Smooth muscle cell (in vitro differentiated cells): ENCODE data around the gene TMIGD2. TPM values are rescaled to one million over a fixed set of nuclear protein-coding genes. Genes with fewer than 3 reads are reported as not detected.

Source experiments
- DNase-seq: peaks from one replicate; lab custom pipeline; 2025; ENCODE audit not compliant: unreplicated experiment; lab: John Stamatoyannopoulos, UW
- H2AFZ ChIP-seq: fragments of 200-600 bp; sonication (generic); 2 replicates; pipeline ENCODE4 v1.6.0; 2016; ENCODE audit warnings: antibody characterized with exemption, low read depth, mild to moderate bottlenecking
- H3F3A ChIP-seq: fragments of 200-600 bp; sonication (generic); 2 replicates; pipeline ENCODE4 v1.6.0; 2017; ENCODE audit warnings: antibody characterized with exemption, low read depth
- H3K27ac ChIP-seq: fragments of 200-600 bp; sonication (generic); 2 replicates; pipeline ENCODE4 v1.5.1; 2016; ENCODE audit warnings: low read depth, mild to moderate bottlenecking
- H3K27me3 ChIP-seq: fragments of 200-600 bp; sonication (generic); 2 replicates; pipeline ENCODE4 v1.6.1; 2016; ENCODE audit warnings: low read depth, mild to moderate bottlenecking
- H3K36me3 ChIP-seq: fragments of 200-600 bp; sonication (generic); 2 replicates; pipeline ENCODE4 v1.5.1; 2016; ENCODE audit warnings: low read depth
- H3K4me1 ChIP-seq: fragments of 200-600 bp; sonication (generic); 2 replicates; pipeline ENCODE4 v1.5.1; 2016; ENCODE audit warnings: low read depth
- H3K4me2 ChIP-seq: fragments of 200-600 bp; sonication (generic); 2 replicates; pipeline ENCODE4 v1.6.0; 2016; ENCODE audit warnings: mild to moderate bottlenecking
- H3K4me3 ChIP-seq: fragments of 200-600 bp; sonication (generic); 2 replicates; pipeline ENCODE4 v1.5.1; 2016; ENCODE audit warnings: mild to moderate bottlenecking
- H3K79me2 ChIP-seq: fragments of 200-600 bp; sonication (generic); 2 replicates; pipeline ENCODE4 v1.6.0; 2016; ENCODE audit warnings: low read depth, mild to moderate bottlenecking
- H3K9ac ChIP-seq: fragments of 200-600 bp; sonication (generic); 2 replicates; pipeline ENCODE4 v1.6.0; 2016; ENCODE audit warnings: low read depth
- H3K9me3 ChIP-seq: fragments of 200-600 bp; sonication (generic); replicated peaks from 2 replicates; pipeline ENCODE4 v1.5.1; 2016; ENCODE audit warnings: low read depth
- H4K20me1 ChIP-seq: fragments of 200-600 bp; sonication (generic); 2 replicates; pipeline ENCODE4 v1.6.0; 2016; ENCODE audit warnings: low read depth
- WGBS: methylation state at CpG from one replicate; pipeline ENCODE4 v1.1.7; 2016; ENCODE audit warnings: low lambda C conversion rate; 5-methylcytosine and 5-hydroxymethylcytosine counted together
- polyA plus RNA-seq: library from polyadenylated mRNA; unstranded; fragments of >200 nt; fragmentation: Nextera tagmentation; extraction: Ambion mirVana; gene quantifications from 2 replicates; pipeline ENCODE4 v1.2.1, GENCODE V29; 2016
- total RNA-seq: library from RNA; depleted of rRNA; stranded (reverse); fragments of >200 nt; gene quantifications from 2 replicates; pipeline ENCODE4 v1.2.3, GENCODE V29; 2014
- TF ChIP-seq, protein P1 (sequence below): fragments of 200-600 bp; sonication (generic); IDR thresholded peaks from 2 replicates; pipeline ENCODE4 v1.5.1; 2017; ENCODE audit warnings: borderline replicate concordance, mild to moderate bottlenecking, antibody characterized with exemption; ENCODE audit not compliant: insufficient read depth, poor library complexity, severe bottlenecking

Gene TMIGD2
- total and polyA plus RNA-seq, 2 experiments from 2014 or later: not detected

DNA sequence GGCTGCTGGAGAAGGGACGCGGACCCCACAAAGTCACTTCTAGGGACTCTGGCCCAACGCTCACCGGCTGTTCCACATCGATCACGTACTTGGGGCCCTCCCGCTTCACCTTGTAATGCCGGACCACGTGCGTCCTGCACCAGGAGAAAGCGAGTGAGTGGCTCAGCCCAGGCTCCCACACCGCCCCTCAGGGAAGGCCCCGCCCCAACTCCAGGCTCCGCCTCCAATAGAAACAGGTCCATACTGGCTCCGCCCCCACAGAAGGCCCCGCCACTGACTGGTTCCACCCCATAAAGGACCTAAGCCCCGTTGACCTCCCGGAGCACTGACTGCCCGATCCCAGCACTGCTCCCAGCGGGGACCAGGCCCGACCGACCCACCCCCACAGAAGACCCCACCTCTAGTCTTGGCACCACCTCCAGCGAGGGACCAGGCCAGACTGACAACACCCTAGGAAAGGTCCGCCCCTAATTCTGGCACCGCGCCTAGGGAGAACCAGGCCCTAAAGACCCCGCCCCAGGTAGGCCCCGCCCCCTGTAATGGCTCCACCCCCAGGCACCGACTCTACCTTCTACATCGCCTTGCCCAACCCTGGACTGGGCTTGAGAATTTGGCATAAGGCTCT lies 25.2 kb upstream of the TMIGD2 start:
- H3K27ac ChIP-seq: no peak overlapping the region
- TF ChIP-seq, protein P1, sequence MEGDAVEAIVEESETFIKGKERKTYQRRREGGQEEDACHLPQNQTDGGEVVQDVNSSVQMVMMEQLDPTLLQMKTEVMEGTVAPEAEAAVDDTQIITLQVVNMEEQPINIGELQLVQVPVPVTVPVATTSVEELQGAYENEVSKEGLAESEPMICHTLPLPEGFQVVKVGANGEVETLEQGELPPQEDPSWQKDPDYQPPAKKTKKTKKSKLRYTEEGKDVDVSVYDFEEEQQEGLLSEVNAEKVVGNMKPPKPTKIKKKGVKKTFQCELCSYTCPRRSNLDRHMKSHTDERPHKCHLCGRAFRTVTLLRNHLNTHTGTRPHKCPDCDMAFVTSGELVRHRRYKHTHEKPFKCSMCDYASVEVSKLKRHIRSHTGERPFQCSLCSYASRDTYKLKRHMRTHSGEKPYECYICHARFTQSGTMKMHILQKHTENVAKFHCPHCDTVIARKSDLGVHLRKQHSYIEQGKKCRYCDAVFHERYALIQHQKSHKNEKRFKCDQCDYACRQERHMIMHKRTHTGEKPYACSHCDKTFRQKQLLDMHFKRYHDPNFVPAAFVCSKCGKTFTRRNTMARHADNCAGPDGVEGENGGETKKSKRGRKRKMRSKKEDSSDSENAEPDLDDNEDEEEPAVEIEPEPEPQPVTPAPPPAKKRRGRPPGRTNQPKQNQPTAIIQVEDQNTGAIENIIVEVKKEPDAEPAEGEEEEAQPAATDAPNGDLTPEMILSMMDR: no peak
- H3K36me3 ChIP-seq: no peaks in the 10 kb centered on the region
- no peaks in the 10 kb centered on the region for H3K9me3 ChIP-seq
- H3K79me2 ChIP-seq: no peaks in the 10 kb centered on the region
- H3K4me3 ChIP-seq: peak overlapping the region; percentile 49
- no peaks in the 10 kb centered on the region for H3K27me3 ChIP-seq
- no peak overlapping the region for H2AFZ ChIP-seq
- no peaks in the 10 kb centered on the region for H3F3A ChIP-seq
- peaks cover 9% of the 10 kb centered on the region for H3K4me1 ChIP-seq
- H3K9ac ChIP-seq: no peak overlapping the region
- 23% methylated on average over 24 of the region's 30 CpGs for WGBS
- peak overlapping the region; percentile 83 for H3K4me2 ChIP-seq
- DNase-seq: peak; percentile 60
- no peaks in the 10 kb centered on the region for H4K20me1 ChIP-seq

DNA sequence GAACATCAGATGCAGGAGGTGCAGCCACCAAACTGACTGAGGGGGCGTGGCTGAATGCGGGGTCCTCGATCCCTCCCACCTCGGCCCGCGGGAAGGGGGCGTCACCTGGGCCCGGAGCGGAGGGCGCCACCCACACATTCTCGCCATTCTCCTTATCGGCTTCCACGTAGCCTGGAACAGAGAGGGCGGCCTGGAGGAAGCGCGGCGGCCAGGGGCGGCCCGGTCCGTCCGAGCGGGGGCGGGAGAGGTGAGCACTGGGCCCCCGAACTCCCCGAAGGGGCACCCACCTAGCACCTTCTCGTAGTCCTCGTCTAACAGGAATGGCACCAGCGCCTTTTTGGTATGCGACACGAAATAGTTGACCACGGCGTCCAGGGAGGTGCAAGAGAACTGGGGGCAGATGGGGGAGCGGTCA lies 24.7 kb upstream of the TMIGD2 start:
- 25% methylated on average over 31 of the region's 33 CpGs for WGBS
- TF ChIP-seq, protein P1: no peak
- no peak overlapping the region for H3K27ac ChIP-seq
- peak overlapping the region; percentile 17 for H3K4me3 ChIP-seq
- no peaks in the 10 kb centered on the region for H3K36me3 ChIP-seq
- no peaks in the 10 kb centered on the region for H3F3A ChIP-seq
- no peaks in the 10 kb centered on the region for H3K79me2 ChIP-seq
- H3K9ac ChIP-seq: no peak overlapping the region
- H3K4me1 ChIP-seq: peaks cover 9% of the 10 kb centered on the region
- H3K27me3 ChIP-seq: no peaks in the 10 kb centered on the region
- DNase-seq: no peak
- no peaks in the 10 kb centered on the region for H4K20me1 ChIP-seq
- peak overlapping the region; percentile 83 for H3K4me2 ChIP-seq
- no peaks in the 10 kb centered on the region for H3K9me3 ChIP-seq
- H2AFZ ChIP-seq: no peak overlapping the region

DNA sequence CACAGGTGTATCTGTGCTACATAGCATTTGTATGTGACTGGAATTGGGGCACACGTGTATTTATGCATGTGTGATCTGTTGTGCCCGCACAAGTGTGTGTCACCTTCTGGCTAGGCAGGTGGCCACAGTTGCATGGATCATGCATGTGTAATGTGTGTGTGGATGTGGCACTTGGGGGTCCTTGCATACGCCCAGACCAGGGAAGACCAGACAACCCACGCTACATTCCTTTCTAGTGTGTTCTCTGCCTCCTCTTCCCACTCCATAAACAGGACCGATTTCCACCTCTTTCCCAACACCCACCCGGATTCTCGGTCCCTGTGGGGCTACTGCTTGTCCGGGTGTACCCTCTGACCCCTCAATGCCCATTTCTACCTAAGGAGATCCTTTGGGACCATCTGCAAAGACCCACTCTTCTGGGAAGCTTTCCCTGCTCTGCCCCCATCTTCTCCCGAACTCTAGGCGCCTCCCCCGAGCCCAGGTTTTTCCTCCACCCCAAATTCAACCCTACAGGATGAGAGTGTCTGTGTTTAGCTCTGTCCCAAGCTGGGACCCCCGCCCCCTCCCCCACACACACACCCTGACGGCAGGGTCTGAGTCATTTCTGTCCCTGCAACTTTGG lies 24.1 kb upstream of the TMIGD2 start:
- Histone ChIP-seq H4K20me1 (no peaks in the 10 kb centered on the region), H3K27me3 (no peaks in the 10 kb centered on the region), H3F3A (no peaks in the 10 kb centered on the region), H3K4me2 (peak overlapping the region; percentile 83), H3K4me3 (no peak overlapping the region), H3K36me3 (no peaks in the 10 kb centered on the region), H3K9ac (no peak overlapping the region), H3K79me2 (no peaks in the 10 kb centered on the region), H3K27ac (no peak overlapping the region), H3K9me3 (no peaks in the 10 kb centered on the region), H3K4me1 (peaks cover 9% of the 10 kb centered on the region), H2AFZ (no peak overlapping the region)
- WGBS: 67% methylated on average over 13 of the region's 13 CpGs
- no peak for DNase-seq
- TF ChIP-seq, protein P1: no peak

DNA sequence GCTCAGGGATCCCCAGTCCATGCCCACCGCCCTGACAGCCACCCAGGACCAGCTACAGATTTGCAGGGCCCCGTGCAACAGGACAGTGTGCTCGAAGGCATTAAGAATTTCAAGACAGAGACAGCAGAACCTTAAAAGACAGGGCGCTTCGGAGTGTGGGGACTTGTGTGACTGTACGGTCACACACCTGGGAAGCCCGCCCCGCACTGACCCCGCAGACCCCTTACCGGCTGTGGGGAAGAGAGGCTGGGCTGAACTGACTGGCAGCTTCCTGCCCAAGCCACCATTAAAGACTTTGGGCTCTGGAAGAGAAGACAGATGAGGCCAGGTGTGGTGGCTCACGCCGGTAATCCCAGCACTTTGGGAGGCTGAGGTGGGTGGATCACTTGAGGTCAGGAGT lies 22.0 kb upstream of the TMIGD2 start:
- Histone ChIP-seq H3K79me2 (no peaks in the 10 kb centered on the region), H3K27me3 (no peaks in the 10 kb centered on the region)

More for the DNA sequence above, 22.0 kb upstream of the TMIGD2 start:
- Histone ChIP-seq H3K4me3 (no peak overlapping the region), H4K20me1 (no peaks in the 10 kb centered on the region), H3K4me2 (no peak overlapping the region), H3K9ac (no peak overlapping the region), H3K27ac (no peak overlapping the region), H3K36me3 (no peaks in the 10 kb centered on the region), H3K9me3 (no peaks in the 10 kb centered on the region), H2AFZ (no peak overlapping the region), H3F3A (no peaks in the 10 kb centered on the region), H3K4me1 (peaks cover 9% of the 10 kb centered on the region)
- no peak for DNase-seq
- 91% methylated on average over 12 of the region's 12 CpGs for WGBS
- TF ChIP-seq, protein P1: no peak
